Activated T-cell treated with anti-CD3 and anti-CD28 coated beads, Interleukin-2, amount 50 U/mL, for 72 hours (primary cell): ENCODE measurements around the gene DIP2C. TPM values are rescaled to one million over a fixed set of nuclear protein-coding genes. Genes with fewer than 3 reads are reported as not detected.
"Not testable (repeated sequence)": the region's sequence is repeated elsewhere in the genome, so short reads cannot be mapped to it uniquely, and the experiment has no call there.

Source experiments
- ATAC-seq, 2 donors: fragments of 150-1000 bp; cut with Tn5 transposase; replicated peaks in 1 of 2; 2 replicates each; pipeline ENCODE4 v1.10.0; 2021; ENCODE audit warnings: moderate library complexity in 2 of 2, mild to moderate bottlenecking in 1 of 2
- DNase-seq, 2 donors: peaks; one replicate each; pipeline ENCODE4 v3.0.0; 2021 to 2022; ENCODE audit warnings: mixed read lengths in 1 of 2
- H3K27ac Mint-ChIP-seq: one replicate; pipeline ENCODE4 v1.8.0; 2022; ENCODE audit warnings: mild to moderate bottlenecking, moderate library complexity, mixed read lengths
- H3K27me3 Mint-ChIP-seq: one replicate; pipeline ENCODE4 v1.8.0; 2022; ENCODE audit warnings: low read depth, mixed read lengths
- H3K36me3 Mint-ChIP-seq, 2 donors: one replicate each; pipeline ENCODE4 v1.8.0; 2022; ENCODE audit warnings: mixed read lengths in 2 of 2, mild to moderate bottlenecking in 1 of 2; ENCODE audit not compliant: insufficient read depth in 2 of 2
- H3K4me1 Mint-ChIP-seq: one replicate; pipeline ENCODE4 v1.8.0; 2022; ENCODE audit warnings: low read depth, mixed read lengths
- H3K4me3 Mint-ChIP-seq, 2 donors: one replicate each; pipeline ENCODE4 v1.8.0; 2022; ENCODE audit warnings: mild to moderate bottlenecking in 2 of 2, mixed read lengths in 2 of 2, moderate library complexity in 2 of 2
- H3K9me3 Mint-ChIP-seq, 2 donors: one replicate each; pipeline ENCODE4 v1.8.0; 2022; ENCODE audit warnings: mixed read lengths in 2 of 2
- total RNA-seq, 2 donors: library from RNA; stranded (reverse); gene quantifications; one replicate each; pipeline ENCODE4 v1.2.3, GENCODE V29; 2022

DIP2C gene
- total RNA-seq, 2 donors from 2014 or later: 0.70 to 1.6 TPM

DNA sequence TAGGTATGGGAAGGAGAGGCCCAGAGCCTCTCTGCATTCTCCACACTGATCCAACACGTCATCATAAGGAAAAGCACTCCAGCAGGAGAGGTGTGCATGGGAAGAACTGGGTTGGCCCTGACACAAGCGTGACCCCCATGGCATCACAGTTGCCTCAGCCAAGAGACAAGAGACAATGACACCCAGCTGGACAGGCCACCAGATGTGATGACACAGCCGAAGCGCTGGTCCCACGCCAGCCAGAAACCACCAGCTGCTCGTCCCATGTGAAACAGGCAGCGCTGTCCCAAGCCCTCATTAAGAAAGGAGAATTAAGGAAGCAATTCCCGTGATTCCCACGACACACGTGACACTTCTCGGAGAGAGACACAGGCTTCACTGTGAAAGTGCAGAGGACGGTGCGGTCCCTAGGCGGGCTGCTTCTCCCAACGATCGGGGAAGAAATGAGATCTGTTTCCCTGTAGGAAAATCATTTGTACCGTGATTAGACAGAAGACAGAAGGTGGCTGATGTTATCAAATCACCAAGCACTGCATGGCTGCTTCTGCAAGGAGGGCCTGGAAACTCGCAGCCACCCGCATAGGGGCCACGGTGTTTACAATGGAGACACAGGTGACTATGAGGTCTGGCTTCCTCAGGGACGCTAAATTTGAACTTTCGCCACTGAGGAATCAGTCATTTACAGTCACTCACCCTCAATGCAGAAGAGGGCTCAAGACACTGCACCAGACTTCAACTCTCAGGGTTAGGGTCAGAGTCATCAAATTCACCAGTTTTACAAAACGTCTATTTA lies 74.5 kb downstream of the DIP2C start:
- peaks cover 2 to 4% of the 10 kb centered on the region in 2 donors for H3K9me3 Mint-ChIP-seq
- no peak overlapping the region for H3K4me3 Mint-ChIP-seq
- H3K36me3 Mint-ChIP-seq: peaks cover 0 to 3% of the 10 kb centered on the region in 2 donors
- peaks cover 6% of the 10 kb centered on the region for H3K4me1 Mint-ChIP-seq
- H3K27me3 Mint-ChIP-seq: peaks cover 9% of the 10 kb centered on the region
- no peak overlapping the region for H3K27ac Mint-ChIP-seq
- ATAC-seq (no peak), DNase-seq (no peak)

DNA sequence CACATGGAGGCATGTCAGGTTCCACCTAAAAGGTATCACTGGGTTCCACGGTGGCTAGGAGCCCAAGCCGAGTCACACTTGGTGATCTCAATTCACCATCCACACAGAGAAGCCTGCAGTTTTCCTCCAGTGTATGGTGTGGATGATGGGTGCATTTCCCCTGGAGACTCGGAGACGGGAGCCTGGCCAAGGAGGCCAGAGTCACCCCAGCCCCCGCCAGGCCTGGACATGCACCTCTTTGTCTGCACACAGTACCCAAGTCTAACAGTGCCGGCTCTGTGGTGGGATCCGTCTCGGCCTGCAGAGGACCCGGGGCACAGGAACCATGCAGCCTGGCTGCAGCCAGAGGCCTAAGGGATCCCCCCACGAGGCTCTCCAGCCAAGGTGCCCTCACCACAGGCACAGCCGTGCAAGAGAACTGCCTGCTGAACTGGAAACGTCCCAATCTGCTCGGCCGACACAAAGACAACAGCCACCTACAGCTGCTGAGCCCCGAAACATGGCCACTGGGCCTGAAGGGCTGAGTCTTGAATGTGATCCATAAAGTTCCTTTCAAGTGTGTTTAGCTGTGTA lies 75.2 kb downstream of the DIP2C start:
- ATAC-seq (no peak), DNase-seq (no peak)
- H3K36me3 Mint-ChIP-seq: peaks cover 0 to 3% of the 10 kb centered on the region in 2 donors
- H3K9me3 Mint-ChIP-seq: peaks cover 2 to 4% of the 10 kb centered on the region in 2 donors
- peaks cover 6% of the 10 kb centered on the region for H3K27me3 Mint-ChIP-seq
- H3K27ac Mint-ChIP-seq: no peak overlapping the region
- no peak overlapping the region for H3K4me3 Mint-ChIP-seq
- H3K4me1 Mint-ChIP-seq: peaks cover 6% of the 10 kb centered on the region

DNA sequence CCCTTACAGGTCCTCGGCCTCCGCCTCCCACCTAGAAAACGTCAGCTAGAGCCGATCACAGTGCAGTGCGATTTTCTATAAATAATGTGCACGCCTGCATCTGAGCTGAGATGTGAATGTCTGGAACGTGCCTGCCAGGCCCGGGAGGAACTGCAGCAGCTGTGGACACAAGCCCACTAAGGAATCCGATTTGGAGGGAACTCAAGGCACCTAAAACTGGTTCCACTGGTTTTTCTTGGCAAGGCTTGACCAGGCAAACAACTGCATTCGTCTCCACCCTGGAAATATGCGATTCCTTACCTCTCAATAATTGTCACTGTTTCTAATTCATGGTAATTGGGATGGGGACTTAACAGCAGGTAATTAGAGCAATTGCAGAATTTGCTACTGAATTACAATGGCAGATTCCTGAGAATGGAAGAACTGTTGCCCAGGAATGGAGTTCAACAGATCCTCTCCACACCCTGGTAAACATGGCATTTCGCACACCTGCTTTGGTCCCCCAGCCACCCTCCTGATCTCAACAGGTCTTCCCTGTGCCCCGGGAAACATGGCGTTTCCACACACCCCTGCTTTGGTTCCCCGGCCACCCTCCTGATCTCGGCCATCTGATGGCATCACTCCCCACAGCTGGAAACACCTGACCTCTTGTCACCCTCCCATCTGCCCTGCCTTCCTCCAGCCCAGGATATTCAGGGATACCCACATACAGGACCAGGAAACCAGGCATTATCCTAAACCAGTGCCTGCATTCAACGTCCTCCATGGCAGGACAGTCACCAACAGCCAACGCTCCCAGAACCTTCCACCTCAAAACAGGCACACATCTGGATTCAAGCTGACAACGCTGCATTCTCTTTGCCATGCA lies 76.0 kb downstream of the DIP2C start:
- H3K9me3 Mint-ChIP-seq: peaks cover 2 to 4% of the 10 kb centered on the region in 2 donors
- ATAC-seq (no peak), DNase-seq (no peak)
- H3K4me3 Mint-ChIP-seq: no peak overlapping the region
- H3K36me3 Mint-ChIP-seq: peaks cover 0 to 5% of the 10 kb centered on the region in 2 donors
- peaks cover 13% of the 10 kb centered on the region for H3K4me1 Mint-ChIP-seq
- H3K27me3 Mint-ChIP-seq: peaks cover 6% of the 10 kb centered on the region
- no peak overlapping the region for H3K27ac Mint-ChIP-seq

DNA sequence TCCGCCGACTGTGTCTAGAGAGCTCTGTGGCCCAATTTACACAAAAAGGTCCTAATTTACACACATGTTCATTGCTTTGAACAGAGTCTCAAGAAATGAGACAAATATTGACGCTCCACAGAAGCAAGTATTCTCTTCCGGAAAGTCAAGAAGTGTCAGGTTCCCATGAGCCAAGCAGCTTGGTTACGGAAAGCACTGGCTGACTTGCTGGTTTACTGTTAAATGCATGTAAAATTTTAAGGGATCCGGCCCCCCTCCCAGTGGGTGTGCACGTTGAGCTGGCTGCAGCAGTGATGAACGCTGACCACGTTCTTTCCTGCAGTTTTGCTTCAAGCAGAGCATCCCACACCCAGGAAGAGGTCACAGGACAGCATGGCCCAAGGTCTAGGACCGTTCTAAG lies 76.8 kb downstream of the DIP2C start:
- H3K9me3 Mint-ChIP-seq: peaks cover 2 to 4% of the 10 kb centered on the region in 2 donors
- no peak overlapping the region for H3K4me3 Mint-ChIP-seq
- H3K36me3 Mint-ChIP-seq: peaks cover 0 to 5% of the 10 kb centered on the region in 2 donors
- no peak for ATAC-seq
- H3K27ac Mint-ChIP-seq: no peak overlapping the region
- H3K27me3 Mint-ChIP-seq: peaks cover 2% of the 10 kb centered on the region
- H3K4me1 Mint-ChIP-seq: peaks cover 14% of the 10 kb centered on the region
- no peak for DNase-seq

DNA sequence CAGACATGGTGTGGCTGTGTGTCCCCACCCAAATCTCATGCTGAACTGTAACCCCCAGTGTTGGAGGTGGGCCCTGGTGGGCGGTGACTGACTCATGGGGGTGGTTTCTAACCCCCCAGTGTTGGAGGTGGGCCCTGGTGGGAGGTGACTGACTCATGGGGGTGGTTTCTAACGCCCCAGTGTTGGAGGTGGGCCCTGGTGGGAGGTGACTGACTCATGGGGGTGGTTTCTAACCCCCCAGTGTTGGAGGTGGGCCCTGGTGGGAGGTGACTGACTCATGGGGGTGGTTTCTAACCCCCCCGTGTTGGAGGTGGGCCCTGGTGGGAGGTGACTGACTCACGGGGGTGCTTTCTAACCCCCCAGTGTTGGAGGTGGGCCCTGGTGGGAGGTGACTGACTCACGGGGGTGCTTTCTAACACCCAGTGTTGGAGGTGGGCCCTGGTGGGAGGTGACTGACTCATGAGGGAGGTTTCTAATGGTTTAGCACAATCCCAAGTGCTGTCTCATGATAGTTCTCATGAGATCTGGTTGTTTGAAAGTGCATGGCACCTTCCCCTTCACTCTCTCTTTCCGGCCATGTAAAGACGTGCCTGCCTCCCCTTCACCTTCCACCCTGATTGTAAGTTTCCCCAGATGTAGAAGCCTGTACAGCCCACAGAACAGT lies 78.7 kb downstream of the DIP2C start:
- H3K4me3 Mint-ChIP-seq, H3K36me3 Mint-ChIP-seq, H3K27me3 Mint-ChIP-seq, H3K9me3 Mint-ChIP-seq, H3K27ac Mint-ChIP-seq: not testable (repeated sequence)
- ATAC-seq: peak; percentile 57 to 62
- DNase-seq: peak; percentile 42 to 52
- peaks cover 14% of the 10 kb centered on the region for H3K4me1 Mint-ChIP-seq

DNA sequence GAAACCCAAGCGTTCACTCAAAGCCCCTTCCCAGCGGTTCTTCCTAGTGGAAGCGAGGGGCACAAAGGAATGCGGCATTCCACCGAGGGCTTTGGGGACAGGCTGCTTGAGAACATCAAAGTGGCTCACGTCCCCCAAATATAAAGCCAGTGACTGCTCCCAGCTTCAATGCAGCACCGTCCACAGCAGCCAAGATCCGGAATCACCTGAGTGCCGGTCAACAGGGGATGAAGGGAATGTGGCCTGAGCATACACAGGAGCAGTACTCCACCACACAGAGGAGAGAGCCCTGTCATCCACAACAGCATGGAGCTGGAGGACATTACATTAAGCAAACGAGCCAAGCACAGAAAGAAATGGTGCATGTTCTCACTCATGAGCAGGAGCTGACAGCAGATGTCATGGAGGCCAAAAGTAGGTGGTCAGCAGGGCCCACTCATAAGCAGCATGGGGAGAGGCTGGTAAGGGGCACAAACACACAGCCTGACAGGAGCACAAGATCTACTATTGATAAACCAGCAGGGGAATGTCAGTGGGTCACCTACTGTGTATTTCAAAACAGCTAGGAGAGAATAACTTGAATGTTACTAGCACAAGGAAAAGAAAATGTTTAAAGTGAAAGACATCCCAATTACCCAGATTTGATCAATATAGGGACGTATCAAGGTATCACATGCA lies 79.5 kb downstream of the DIP2C start:
- DNase-seq (no peak), ATAC-seq (peak in 1 of 2 donors; percentile 7)
- peaks cover 7% of the 10 kb centered on the region for H3K27me3 Mint-ChIP-seq
- peaks cover 0 to 5% of the 10 kb centered on the region in 2 donors for H3K36me3 Mint-ChIP-seq
- peaks cover 2 to 4% of the 10 kb centered on the region in 2 donors for H3K9me3 Mint-ChIP-seq
- H3K4me3 Mint-ChIP-seq: no peak overlapping the region
- peaks cover 14% of the 10 kb centered on the region for H3K4me1 Mint-ChIP-seq
- peak overlapping the region; percentile 20 for H3K27ac Mint-ChIP-seq

DNA sequence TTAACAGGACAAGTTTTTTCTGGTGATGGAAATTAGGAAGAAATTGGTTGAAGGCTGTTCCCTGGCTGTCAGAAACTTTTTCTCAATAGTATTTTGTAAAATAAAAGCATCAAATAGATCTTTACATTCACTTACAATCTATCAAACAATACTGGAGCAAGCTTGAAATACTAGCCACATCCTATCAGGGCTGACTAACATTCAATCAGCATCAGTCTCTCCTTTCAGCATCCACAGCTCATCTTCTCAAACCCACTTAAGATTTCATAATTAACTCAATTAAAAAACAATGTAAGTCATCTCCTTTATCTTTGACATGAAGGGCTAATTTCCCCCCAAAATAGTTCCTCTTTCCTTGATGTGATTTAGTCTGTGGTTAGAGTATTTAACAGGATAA lies 80.2 kb downstream of the DIP2C start:
- DNase-seq (no peak), ATAC-seq (no peak)
- Mint-ChIP-seq H3K36me3 (peaks cover 0 to 5% of the 10 kb centered on the region in 2 donors), H3K27ac (no peak overlapping the region), H3K4me3 (no peak overlapping the region), H3K27me3 (peaks cover 7% of the 10 kb centered on the region), H3K9me3 (peaks cover 2 to 4% of the 10 kb centered on the region in 2 donors), H3K4me1 (peaks cover 14% of the 10 kb centered on the region)

DNA sequence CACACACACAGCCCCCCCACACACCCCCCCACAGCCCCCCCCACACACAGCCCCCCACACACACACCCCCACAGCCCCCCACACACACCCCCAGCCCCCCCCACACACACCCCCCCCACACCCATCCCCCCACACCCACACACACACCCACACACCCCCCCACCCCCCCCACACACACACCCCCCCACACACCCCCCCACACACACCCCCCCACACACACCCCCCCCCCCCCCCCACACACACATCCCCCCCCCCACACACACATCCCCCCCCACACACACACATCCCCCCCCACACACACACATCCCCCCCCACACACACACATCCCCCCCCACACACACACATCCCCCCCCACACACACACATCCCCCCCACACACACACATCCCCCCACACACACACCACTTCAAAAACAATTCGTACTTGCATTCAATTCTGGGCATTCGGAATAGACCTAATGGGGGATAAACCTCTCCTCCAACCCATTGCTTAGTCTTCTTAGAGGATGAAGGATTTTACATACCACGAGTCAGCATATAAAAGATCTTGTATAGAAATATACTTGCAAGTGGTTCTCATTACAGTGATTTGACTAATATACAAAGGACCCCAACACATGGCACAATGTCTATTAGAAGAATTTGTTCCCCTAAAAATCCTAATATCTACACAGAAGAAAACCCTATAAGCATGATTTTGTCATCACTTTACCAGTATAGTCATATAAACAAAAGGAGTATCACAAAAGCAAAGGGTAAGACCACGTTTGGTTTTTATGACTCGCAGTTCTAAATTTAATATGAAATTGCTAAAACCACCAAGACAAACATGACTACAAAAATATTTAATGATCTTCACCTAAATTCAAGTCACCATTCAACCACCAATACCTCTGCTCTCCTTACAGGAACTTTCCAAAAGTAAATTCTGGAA lies 80.9 kb downstream of the DIP2C start:
- Mint-ChIP-seq H3K4me1 (peaks cover 14% of the 10 kb centered on the region), H3K4me3 (no peak overlapping the region), H3K27me3 (peaks cover 13% of the 10 kb centered on the region), H3K27ac (no peak overlapping the region), H3K36me3 (peaks cover 0 to 5% of the 10 kb centered on the region in 2 donors), H3K9me3 (peaks cover 2 to 4% of the 10 kb centered on the region in 2 donors)
- ATAC-seq (peak in 1 of 2 donors; percentile 43), DNase-seq (no peak)

DNA sequence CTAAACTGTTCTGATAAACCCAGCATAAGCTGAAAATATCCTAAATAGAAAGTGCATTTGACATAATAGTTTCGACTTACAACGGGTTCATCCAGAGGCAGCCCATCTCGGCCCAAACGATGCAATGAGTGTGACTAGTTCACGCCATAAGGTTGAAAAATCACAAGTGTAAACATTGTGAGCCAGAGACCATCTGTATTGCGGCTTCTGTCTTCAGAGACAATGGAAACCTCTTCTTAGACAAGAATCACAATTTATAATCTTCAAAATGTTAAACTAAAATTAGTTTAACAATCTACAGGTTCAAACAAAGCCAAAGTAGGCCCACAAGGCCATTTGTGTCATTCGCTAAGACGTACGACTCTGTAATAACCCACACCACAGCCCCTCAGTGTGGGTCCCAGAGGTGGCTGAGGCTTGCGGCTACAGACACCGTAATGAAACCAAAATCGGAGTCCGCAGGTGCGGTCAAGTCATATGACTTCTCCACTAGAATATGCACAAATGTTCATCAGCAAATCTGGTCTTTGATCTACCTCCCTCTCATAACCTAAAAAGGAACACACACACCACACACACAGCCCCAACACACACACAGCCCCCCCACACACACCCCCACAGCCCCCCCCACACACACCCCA lies 81.8 kb downstream of the DIP2C start:
- ATAC-seq: no peak
- DNase-seq: no peak
- peaks cover 14% of the 10 kb centered on the region for H3K4me1 Mint-ChIP-seq
- H3K27me3 Mint-ChIP-seq: peaks cover 13% of the 10 kb centered on the region
- peaks cover 0 to 5% of the 10 kb centered on the region in 2 donors for H3K36me3 Mint-ChIP-seq
- H3K27ac Mint-ChIP-seq: no peak overlapping the region
- H3K4me3 Mint-ChIP-seq: no peak overlapping the region
- H3K9me3 Mint-ChIP-seq: peaks cover 2 to 4% of the 10 kb centered on the region in 2 donors

DNA sequence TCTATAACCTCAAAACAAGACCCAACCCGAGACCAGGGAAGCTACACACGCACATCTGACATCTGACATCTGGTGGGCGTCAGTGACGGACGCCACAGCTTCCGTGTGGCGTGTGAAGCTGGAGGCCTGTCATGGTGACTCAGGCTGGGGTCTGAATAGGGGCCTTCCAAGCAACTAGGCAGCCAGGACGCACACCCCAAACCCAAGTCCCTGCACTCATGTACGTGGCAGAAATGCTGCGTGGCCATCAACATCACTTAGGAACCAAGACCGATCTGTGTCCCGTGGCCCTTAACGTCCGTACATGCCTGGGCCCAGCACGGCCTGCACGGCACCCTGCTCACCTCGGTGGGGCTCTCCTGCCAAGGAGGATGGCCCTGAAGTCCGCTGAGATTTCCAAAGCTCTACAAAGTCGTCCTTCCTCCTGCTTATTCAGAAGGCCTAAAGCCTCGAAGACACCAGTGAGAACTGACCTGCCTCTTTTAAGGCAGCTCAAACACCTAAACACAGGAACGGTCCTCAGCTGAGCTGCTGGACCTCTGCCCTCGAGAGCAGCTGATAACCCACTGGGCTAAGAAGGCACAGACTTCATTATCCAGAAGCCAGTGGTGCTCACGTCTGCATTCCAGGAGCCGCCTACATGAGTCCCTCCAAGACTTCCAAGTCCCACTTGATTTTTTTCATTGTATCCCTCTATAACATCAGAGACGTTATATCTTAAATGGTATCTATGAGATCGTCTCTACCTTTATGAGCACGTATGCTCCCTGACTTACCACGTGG lies 82.5 kb downstream of the DIP2C start:
- H3K27me3 Mint-ChIP-seq: peaks cover 18% of the 10 kb centered on the region
- H3K27ac Mint-ChIP-seq: no peak overlapping the region
- no peak for DNase-seq
- peaks cover 2 to 4% of the 10 kb centered on the region in 2 donors for H3K9me3 Mint-ChIP-seq
- no peak overlapping the region for H3K4me3 Mint-ChIP-seq
- peaks cover 14% of the 10 kb centered on the region for H3K4me1 Mint-ChIP-seq
- H3K36me3 Mint-ChIP-seq: peaks cover 0 to 5% of the 10 kb centered on the region in 2 donors
- no peak for ATAC-seq
